ENCODE results near the gene RGS9. TPM values are rescaled to one million over a fixed set of nuclear protein-coding genes. Genes with fewer than 3 reads are reported as not detected.

The RGS9 gene
- total RNA-seq, 2 donors from 2014 or later: 3.2 to 4.0 TPM

GRCh38 chr17:65100316-65101140, 36.6 kb upstream of the RGS9 start:
- H3K27ac ChIP-seq: peak overlapping the region; percentile 7 to 65
- peak; percentile 98 for TF ChIP-seq CTCF (IDR thresholded peaks at IDR 0.05)
- peak; percentile 78 for ATAC-seq (ENCODE audit: insufficient number of reproducible peaks, low FRiP score, low read depth)

GRCh38 chr17:65101371-65101770, 35.8 kb upstream of the RGS9 start:
- TF ChIP-seq CTCF (IDR thresholded peaks at IDR 0.05): no peak
- Histone ChIP-seq H3K4me3 (peak overlapping the region; percentile 80), H3K27me3 (replicated peaks; ENCODE audit: insufficient read depth) (no peaks in the 10 kb centered on the region), H3K27ac (peak overlapping the region in 1 of 2 donors; percentile 65), H3K36me3 (no peaks in the 10 kb centered on the region), H3K4me1 (ENCODE audit: control insufficient read depth in 1 of 2, low read depth in 2 of 2) (peaks cover 5 to 24% of the 10 kb centered on the region in 2 donors), H3K9me3 (no peaks in the 10 kb centered on the region)
- DNase-seq (ENCODE audit: low spot score): no peak
- no peak for ATAC-seq (ENCODE audit: insufficient number of reproducible peaks, low FRiP score, low read depth)

More at GRCh38 chr17:65100316-65101140, 36.6 kb upstream of the RGS9 start:
- H3K27me3 ChIP-seq (replicated peaks; ENCODE audit: insufficient read depth): no peaks in the 10 kb centered on the region
- H3K4me3 ChIP-seq: peak overlapping the region; percentile 80
- H3K4me1 ChIP-seq (ENCODE audit: control insufficient read depth in 1 of 2, low read depth in 2 of 2): peaks cover 5 to 17% of the 10 kb centered on the region in 2 donors
- no peaks in the 10 kb centered on the region for H3K9me3 ChIP-seq
- peak; percentile 10 for DNase-seq (ENCODE audit: low spot score)
- no peaks in the 10 kb centered on the region for H3K36me3 ChIP-seq

- Histone ChIP-seq H3K4me3 (no peak overlapping the region), H3K27ac (no peak overlapping the region), H3K9me3 (no peaks in the 10 kb centered on the region), H3K4me1 (ENCODE audit: control insufficient read depth in 1 of 2, low read depth in 2 of 2) (peaks cover 9 to 32% of the 10 kb centered on the region in 2 donors), H3K27me3 (replicated peaks; ENCODE audit: insufficient read depth) (no peaks in the 10 kb centered on the region), H3K36me3 (no peaks in the 10 kb centered on the region)
- no peak for TF ChIP-seq CTCF (IDR thresholded peaks at IDR 0.05)
- ATAC-seq (ENCODE audit: insufficient number of reproducible peaks, low FRiP score, low read depth) (no peak), DNase-seq (ENCODE audit: low spot score) (no peak)
These were observed 34.9 kb upstream of the RGS9 start for GRCh38 chr17:65102235-65102634.

- Histone ChIP-seq H3K36me3 (no peaks in the 10 kb centered on the region), H3K4me3 (no peak overlapping the region), H3K9me3 (no peaks in the 10 kb centered on the region), H3K27me3 (replicated peaks; ENCODE audit: insufficient read depth) (no peaks in the 10 kb centered on the region), H3K4me1 (ENCODE audit: control insufficient read depth in 1 of 2, low read depth in 2 of 2) (peaks cover 9 to 32% of the 10 kb centered on the region in 2 donors), H3K27ac (no peak overlapping the region)
- no peak for ATAC-seq (ENCODE audit: insufficient number of reproducible peaks, low FRiP score, low read depth)
- no peak for DNase-seq (ENCODE audit: low spot score)
- no peak for TF ChIP-seq CTCF (IDR thresholded peaks at IDR 0.05)
These were observed 34.4 kb upstream of the RGS9 start for GRCh38 chr17:65102788-65103187.

GRCh38 chr17:65103431-65103830, 33.7 kb upstream of the RGS9 start:
- Histone ChIP-seq H3K9me3 (no peaks in the 10 kb centered on the region), H3K27me3 (replicated peaks; ENCODE audit: insufficient read depth) (no peaks in the 10 kb centered on the region), H3K36me3 (no peaks in the 10 kb centered on the region), H3K4me1 (ENCODE audit: control insufficient read depth in 1 of 2, low read depth in 2 of 2) (peaks cover 9 to 32% of the 10 kb centered on the region in 2 donors), H3K27ac (no peak overlapping the region), H3K4me3 (no peak overlapping the region)
- no peak for ATAC-seq (ENCODE audit: insufficient number of reproducible peaks, low FRiP score, low read depth)
- TF ChIP-seq CTCF (IDR thresholded peaks at IDR 0.05): no peak
- DNase-seq (ENCODE audit: low spot score): no peak
